Measurements from ENCODE around the gene GLTP.

DNA sequence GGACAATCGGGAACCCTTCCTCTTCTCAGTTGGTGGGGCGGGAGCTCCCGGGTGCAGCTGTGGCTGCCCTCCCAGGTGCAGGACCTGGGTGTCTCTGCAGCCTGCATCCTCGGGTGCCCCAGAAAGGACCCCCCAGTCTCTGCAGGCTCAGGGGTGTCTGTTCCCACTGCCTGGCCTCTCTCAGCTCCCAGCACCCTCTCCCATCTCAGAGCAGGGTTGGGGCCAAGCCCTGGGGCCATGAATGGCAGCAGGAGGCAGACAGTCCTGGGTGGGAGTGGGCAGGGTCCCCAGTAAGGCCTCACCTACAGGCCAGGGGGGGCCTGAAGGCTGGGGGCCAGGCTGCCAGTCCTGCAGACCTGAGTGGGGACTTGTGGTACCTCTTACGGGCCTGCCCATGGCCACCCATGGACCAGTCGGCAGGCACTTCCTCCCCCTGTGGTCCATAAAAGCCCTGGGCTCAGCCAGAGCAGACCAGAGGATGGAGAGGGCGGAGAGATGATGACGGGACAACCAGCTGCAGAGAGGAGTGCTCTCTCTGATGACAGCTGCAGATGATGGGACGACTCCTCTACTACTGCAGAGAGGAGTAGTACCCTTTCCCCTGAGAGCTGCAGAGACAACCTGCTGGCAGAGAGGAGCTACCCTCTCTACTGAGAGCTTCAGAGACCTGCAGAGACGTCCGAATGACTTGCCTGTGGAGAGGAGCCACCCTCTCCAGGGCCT, 46.3 kb upstream of the GLTP start:
- TF ChIP-seq, protein P1, sequence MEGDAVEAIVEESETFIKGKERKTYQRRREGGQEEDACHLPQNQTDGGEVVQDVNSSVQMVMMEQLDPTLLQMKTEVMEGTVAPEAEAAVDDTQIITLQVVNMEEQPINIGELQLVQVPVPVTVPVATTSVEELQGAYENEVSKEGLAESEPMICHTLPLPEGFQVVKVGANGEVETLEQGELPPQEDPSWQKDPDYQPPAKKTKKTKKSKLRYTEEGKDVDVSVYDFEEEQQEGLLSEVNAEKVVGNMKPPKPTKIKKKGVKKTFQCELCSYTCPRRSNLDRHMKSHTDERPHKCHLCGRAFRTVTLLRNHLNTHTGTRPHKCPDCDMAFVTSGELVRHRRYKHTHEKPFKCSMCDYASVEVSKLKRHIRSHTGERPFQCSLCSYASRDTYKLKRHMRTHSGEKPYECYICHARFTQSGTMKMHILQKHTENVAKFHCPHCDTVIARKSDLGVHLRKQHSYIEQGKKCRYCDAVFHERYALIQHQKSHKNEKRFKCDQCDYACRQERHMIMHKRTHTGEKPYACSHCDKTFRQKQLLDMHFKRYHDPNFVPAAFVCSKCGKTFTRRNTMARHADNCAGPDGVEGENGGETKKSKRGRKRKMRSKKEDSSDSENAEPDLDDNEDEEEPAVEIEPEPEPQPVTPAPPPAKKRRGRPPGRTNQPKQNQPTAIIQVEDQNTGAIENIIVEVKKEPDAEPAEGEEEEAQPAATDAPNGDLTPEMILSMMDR (IDR thresholded peaks at IDR 0.05; ENCODE audit: low read length): no peak
- no peak for TF ChIP-seq EZH2phosphoT487 (IDR thresholded peaks at IDR 0.05; ENCODE audit: low read length)

Measured in MM.1S (cell line).